GM19043 (cell line): ENCODE results near the gene XIRP2.

ENCODE experiments used
- ATAC-seq: cut with Tn5 transposase; IDR thresholded peaks from one replicate; pipeline ENCODE4 v1.9.1; 2021; ENCODE audit warnings: low read depth; ENCODE audit not compliant: unreplicated experiment

XIRP2 gene

DNA sequence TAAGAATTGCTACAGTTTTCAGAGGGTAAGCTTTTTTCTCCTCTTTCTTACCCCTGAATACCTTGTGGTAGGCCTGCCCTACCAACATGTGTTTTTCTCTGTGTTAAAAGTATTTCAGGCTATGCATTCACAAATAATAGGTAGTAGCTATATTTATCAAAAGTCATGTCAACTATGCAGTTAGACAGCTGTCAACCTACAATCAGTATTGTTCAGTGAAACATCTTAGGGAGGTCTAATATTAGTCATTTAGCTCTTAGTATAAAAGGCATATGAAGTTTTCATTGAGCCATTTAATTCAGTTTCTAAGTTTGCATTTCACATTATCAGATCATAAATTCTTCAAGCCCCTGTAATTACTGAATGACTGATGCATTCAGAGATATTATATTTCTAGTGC is 36.7 kb downstream of the XIRP2 start:
- no peak for ATAC-seq

DNA sequence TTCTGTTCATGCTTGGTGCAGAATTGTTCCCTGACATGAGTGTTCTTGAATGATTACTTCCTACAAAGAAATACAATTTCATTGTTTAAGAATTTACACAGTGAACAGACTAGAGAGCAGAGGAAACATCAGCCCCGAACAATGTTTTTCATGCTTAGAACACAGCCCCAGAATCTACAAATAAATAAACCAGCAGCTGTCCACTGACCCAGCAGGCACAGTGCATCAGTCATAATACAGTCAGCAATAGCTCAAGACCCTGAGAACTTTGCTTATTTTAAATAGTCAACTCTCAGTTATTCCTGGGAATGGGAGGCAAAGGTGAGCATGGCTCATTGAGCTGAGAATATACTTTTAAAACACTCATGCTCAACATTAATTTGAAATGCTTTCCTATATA is 38.4 kb downstream of the XIRP2 start:
- ATAC-seq = no peak

DNA sequence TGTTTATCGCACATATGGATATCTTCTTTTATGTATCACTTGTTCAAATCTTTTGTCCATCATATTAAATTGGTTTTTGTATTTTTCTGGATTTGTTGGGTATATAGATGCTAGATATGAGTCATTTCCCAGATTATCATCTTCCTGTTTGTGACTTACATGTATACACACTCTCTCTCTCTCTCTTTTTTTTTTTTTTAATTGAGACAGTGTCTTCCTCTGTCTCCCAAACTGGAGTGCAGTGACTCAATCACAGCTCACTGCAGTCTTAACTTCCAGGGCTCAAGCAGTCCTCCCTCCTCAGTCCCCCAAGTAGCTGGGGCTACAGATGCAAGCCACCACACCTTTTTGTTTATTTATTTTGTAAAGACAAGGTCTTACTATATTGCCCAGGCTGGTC is 43.8 kb downstream of the XIRP2 start:
- ATAC-seq = no peak

DNA sequence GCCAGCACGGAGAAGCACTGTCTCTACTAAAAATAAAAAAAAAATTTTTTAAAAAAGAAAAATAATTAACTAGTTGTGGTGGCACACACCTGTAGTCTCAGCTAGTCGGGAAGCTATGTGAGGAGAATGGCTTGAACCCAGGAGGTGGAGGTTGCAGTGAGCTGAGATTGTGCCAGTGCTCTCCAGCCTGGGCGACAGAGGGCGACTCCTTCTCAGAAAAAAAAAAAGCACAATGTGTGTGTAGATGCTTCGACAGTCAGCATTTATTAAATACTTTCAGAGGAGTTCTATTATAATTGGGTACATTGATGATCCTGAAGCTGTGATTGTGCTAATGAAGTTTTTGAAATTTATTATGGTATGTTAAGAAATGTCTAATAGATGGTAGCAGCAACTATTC is 46.5 kb downstream of the XIRP2 start:
- no peak for ATAC-seq

DNA sequence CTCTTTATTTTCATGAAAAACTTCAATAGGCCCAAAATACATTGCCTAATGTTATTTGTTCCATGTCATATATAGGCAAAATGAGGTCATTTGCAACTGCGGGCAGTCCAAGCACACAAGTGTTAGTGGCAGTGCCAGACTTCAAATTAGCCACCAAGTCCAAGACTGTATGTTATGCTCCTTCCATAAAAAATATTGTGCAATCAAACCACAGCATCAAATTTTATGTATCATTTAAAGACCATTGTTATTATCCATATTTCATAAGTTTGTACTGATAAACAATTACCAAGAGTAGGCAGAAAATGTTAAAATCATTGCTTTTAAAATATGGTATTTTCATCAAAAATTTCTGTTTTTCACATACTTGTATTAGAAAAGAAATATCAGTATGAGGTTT is 54.1 kb downstream of the XIRP2 start:
- no peak for ATAC-seq

DNA sequence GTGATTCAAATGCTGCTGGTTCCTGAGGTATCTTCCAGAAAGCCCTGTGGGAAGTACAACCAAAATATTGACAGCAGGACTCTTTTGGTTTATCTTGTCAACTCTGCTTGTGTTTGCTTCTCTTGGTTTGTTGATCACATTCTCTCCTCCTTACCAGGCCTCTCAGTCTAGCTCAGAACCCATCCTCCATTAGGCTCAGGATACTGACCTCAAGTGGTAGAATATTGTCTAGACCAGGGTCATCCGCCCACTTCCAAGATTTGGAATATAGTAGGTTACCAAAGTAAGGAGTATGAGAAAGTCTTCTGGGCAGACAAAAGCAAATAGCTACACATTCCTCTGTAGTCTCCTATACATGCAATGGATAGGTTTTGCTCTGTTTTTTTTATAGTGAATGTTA is 56.6 kb downstream of the XIRP2 start:
- ATAC-seq = no peak

DNA sequence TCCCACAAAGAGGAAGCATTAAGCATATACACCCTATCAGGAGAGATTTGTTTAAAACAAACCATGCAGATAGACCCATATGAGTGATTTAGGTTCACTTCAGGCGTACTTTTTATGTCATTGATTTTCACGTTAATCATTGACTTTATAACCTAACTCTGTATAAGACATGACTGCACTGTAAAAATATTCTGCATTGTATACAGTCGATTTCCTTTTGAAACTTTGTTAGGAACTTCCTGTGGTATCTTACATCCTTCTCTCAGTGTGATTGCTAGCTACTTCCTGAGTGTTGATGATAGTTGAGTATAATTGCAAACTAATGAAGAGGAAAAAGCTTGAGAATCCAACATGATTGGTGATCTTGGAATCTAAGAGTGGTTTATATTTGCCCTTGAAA is 69.4 kb downstream of the XIRP2 start:
- ATAC-seq = no peak

DNA sequence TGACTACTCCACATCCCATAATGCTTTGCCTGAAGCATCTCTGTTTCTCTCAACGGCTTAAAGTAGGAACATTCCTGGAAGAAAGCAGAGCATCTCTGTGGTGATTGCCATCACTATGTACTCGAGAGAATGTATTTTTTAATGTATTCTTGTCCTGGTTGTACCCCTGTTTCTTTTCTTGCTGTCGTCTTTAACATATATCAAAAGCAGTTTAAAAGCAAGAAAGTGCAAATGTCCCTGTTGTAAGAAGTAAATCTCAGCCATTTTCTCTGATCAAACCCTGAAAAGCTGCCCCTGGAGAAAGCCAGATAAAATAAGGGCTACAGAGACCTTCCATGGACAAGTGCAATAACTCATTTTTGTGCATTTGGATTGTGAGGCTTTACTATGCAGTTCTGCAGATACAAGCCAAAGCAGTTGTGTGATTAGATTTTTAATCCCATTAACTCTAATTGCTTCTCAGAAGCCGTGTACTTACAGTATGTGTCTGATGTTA is 70.8 kb downstream of the XIRP2 start:
- ATAC-seq = no peak

DNA sequence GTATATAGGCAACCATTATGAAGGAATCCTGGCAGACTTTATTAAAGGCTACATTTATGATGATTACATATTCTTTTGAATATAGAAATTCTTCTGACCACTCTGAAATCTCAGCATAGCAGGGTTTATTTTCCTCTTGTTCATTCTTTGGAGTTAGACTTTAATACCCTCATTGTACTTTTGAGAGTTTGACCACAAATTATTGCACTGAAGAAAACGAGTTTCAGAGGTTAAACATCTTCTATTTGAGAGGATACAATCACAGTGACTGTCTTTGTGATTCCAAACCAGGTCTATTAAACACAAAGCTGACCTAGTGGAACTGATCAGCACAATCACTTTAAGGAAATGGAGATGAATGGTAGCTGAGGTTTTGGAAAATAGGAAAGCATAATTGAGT is 71.3 kb downstream of the XIRP2 start:
- ATAC-seq = no peak

DNA sequence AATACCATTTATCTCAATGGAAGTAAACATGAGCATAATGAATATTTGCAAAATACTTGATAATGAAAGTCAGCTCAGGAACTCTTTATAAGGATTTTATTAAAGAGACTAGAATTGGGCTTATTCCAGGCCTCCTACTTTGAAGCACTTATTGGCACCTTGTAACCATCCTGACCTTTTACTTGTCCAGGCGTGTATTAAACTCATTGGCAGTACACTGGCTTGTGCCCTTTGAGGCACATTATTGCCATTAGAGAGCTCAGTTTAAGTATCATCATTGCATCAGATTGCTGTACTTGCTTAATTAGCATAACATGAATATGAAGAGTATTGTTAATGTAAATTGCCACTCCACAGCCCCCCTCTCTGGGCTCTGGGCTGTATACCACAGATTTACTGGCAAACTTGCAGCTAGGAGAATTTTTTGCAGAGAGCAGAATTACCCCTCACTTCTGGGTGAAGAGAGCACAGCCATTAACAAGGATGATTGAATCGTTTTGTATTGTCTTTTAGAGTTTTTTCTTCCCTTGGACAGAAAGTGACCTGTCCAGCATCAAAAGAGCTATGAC is 72.5 kb downstream of the XIRP2 start:
- no peak for ATAC-seq

DNA sequence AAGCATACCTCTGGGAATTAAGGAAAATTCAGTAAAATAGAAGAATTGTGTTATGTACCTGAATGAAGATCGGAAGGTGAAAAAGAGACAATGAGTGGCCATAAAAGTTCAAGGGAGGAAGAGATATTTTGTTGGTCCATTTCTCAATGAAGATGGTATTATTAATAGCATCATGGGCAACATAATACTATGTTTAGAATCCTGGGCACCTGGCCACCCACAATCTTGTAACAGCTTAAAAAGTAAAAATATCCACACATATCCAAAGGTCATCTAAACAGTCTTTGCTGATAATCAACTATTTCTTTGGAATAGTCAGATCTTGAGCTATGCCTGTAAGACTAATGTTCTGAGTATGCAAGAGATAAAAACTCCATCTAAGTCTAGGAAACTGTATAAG is 73.7 kb downstream of the XIRP2 start:
- ATAC-seq = no peak

DNA sequence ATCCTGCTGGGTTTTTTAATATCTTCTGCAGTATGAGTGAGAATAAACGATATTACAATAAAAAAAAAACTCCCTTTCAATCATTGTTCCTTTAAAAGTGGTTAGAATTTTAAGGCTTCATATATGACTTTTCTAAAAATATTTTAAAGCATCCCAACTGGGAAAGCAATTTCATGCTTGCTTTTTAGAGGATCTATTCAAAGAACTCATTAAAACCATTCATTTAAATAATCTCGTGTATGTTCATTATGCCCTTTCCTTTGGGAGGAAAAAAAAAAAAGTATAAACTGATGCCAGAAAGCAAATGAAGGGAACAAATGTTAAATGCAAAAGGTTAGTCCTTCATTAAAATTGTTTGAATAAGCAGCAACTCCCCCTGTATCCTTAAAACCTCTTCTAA is 81.2 kb downstream of the XIRP2 start:
- no peak for ATAC-seq

DNA sequence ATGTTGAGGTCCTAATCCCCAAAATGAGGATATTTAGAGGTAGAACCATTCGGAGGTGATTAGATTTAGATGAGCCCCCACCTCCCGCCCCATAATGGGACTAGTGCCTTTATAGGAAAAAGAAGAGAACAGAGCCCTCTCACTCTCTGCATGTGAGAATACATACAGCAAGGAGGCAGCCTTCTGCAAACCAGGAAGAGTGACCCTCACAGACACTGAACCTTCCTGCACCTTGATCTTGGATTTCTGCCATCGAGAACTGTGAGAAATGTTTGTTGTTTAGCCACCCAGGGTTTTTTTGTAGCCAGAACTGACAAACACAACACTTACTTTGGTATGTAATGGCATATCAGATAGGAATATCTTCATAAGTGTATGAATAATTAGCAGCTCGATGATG is 83.7 kb downstream of the XIRP2 start:
- ATAC-seq = no peak

DNA sequence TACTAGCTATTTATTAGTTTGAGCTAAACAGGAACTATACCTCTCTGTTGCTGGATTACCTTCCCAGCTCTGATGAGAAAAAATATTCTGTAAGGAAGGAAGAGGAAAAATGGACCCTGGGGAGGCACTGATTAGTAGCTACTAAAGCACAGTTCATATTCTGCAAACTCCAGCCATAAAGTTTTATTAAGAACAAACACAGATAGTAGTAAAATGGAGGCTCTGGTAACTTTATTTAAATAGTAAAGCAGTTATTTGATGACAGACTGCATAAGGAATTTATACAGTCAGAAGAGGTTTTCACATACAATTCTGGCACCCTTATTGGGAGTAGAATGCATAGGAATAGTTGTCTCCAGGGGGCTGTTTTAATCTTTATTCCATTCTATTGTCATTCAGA is 84.1 kb downstream of the XIRP2 start:
- no peak for ATAC-seq

DNA sequence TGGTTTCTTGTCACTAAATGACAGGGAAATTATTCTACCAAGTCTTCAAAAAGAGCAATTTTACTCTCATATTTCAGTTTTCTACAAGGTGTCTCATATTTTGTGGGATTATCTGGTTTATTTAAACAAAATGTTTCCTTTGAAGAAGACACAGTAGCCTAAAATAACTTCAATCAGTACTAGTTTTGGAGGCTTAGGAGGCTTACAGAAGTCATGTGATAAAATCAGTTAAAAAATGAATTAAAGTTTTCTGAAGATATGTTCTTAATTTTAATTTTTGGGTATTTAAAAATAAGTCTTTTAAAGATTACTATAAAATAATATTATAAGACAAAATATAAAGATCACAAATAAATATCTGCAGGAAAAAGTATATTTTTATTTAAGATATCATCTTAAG is 95.9 kb downstream of the XIRP2 start:
- no peak for ATAC-seq

DNA sequence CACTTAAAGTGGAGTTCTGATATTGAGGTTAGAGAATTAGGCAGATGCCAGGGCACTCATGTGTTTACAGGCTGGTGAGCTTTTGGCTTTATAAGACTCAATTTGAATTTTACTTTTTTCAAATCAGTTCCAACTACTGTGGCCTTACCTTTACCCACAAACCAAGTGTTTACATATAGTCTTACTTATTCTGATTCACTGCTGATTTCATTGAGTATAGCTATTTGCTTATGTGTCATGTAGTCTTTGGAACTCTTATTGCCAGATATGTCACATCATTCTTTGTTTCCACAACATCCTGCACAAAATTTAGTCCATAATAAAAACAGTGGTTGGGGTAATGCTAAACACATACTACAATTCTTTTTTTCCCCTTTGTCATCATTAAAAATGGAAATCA is 96.5 kb downstream of the XIRP2 start:
- no peak for ATAC-seq

DNA sequence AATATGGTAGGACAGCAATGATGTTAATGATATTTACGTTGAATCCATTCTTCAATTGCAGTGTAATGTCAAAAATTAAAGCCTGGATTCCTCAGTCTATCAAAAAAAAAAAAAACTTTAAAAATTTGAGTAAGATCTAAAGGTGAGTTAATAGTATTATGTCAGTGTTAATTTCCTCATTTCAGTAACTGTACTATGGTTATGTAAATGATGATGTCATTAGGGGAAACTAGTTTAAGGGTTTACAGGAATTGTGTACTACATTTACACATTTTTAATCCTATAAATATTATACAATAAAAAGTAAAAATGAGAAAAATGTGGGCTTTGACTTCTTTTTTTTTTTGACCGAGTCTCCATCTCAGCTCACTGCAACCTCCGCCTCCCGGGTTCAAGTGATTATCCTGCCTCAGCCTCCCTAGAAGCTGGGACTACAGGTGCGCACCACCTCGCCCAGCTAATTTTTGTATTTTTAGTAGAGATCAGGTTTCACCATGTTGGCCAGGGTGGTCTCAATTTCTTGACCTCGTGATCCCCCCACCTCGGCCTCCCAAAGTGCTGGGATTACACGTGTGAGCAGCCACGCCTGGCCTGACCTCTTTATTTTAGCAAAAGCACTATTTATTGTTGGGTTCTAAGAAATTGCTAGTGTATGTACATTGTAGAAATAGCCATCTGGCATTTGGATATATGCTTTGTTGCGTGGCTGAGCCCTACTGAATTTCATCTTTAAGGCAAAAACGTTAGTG is 106.5 kb downstream of the XIRP2 start:
- no peak for ATAC-seq

DNA sequence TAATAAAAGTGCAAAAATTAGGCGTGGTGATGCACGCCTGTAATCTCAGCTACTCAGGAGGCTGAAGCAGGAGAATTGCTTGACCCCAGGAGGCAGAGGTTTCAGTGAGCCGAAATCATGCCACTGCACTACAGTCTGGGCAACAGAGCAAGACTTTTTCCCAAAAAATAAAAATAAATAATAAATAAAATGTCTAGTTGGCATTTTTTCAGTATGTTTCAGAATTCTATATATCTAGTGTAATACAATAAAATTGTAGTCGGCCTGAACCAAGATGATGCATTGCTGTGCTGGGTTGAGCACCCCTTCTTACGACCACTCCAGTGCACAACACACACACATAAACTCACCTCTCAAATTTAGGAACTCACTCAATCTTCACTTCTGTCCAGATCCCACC is 108.2 kb downstream of the XIRP2 start:
- no peak for ATAC-seq

DNA sequence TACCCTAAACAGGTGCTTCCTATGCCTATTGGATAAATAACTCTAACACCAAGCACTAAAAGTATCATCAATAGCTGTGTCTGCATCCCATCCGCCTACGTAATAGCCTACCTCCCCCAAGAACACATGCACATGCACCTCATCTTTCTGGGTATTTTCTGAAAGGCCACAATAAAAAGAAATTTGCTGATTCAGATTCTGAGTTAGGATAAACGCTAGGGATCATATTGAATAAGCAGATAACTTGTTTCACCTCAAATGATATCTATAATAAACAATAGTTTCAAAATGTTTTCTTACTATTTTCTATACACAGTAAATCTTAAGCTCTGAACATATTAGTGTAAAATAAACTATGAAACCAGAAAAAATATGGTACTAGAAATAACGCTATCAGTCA is 112.9 kb downstream of the XIRP2 start:
- no peak for ATAC-seq

DNA sequence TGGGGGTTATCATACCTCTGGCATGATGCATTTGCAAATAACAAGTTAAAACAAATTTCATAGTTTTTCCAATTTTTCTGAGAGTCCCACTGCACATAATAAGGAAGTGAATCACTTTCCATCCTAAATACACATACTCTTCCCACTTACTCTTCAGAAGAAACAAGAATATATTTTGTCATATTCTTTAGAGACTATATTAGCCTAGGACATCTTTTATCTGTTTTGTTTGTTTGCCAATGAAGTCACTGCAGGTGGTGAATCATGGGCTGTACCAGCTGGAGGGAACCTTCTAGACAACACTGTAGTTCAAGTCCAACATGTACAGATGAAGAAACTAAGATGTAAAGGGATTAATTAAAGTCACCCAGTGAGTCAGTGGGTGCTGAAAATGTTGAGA is 116.8 kb downstream of the XIRP2 start:
- ATAC-seq = no peak

DNA sequence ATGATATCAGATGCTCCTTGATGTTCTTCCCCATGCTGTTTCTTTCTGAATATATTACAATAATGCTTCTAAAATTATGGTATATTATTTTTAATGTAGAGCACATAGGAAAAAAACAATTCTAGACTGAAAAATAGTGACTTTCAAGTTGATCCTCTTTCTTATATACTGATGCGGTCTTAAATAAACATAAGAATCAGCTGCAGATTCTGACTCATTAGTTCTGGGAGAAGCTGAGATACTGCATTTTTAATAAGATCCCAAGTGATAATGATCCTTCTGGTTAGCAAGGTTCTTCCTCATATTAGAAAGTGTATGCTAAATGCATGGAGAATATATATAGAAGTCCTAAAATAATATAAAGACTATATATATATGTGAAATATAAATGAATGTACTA is 124.9 kb downstream of the XIRP2 start:
- no peak for ATAC-seq

DNA sequence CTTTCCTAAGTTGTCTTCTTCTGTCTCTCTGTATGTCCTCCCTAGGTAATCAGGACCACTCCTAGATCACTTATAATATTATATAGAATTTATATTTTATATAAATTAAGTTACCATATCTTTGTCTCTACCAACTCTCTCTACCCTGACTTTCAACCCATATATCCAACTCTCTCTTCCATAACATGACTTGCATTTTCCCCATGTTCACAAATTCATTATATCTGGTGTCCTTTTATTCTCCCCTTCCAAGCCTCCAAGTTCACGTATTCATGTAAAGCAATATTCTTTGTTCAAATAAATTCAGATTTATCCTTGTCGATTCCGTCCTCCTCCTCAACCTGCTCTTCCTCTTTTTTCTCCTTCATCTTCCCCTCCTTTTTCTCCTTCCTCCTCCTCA is 127.5 kb downstream of the XIRP2 start:
- ATAC-seq = no peak

DNA sequence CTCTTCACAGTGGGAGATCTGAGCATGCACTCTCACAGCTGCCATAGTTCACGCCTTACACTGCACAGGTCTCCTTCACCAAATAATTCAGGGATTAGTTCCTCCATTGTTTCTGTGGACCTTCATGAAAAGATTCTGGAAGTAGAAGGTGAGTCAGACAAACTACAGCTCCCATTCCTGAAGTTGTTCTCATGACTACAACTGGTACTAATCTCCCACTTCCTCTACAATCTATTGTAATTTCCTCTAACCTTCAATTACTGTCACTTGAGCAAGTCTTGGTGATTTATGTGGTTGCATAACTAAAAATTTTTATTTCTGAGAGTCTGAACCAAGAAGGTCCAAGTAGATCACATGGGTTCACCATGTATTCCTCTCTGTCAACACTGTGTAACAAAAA is 128.7 kb downstream of the XIRP2 start:
- no peak for ATAC-seq
